Measurements from ENCODE around the gene FNDC7. TPM values are rescaled to one million over a fixed set of nuclear protein-coding genes. Genes with fewer than 3 reads are reported as not detected.

FNDC7 gene
- total and polyA plus RNA-seq, 10 of the 15 experiments (the other 5 are each of a cell fraction or from before 2014, with no cell fraction given) = not detected

DNA sequence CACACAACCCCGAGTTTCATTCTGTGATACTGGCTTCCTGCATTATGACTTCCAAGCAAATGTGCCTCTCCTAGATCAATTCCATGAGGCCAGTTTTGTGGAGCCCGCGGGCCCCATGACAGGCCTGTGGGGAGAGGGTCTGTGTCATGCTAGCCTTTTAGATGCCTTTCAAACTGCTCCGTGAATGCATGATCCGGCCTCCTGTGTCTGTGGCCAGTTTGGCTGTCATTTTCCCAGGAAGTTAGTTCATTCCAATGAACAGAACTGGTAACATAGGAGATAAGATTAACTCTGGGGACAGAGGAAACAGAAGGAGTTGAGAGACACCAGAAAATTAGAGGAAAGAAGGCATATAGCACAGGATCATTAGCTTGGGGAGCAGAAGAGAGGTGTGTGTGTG is 3.2 kb downstream of the FNDC7 start:
- BruUV-seq (replicated peaks) = no TSS peak
- ATAC-seq = no peak
- ChIA-PET CTCF (interaction anchor here (1.3 kb wide), 1 partner anchor 113 kb away, joined by 3 read pairs; no protein-coding TSS in a partner anchor), SMC1A (ENCODE audit: uncharacterized antibody, unreplicated experiment) (interaction anchor here (1.5 kb wide), 1 partner anchor 14 kb away, joined by 3 read pairs; no protein-coding TSS in a partner anchor), POLR2A (no interaction called here), RAD21 (ENCODE audit: unreplicated experiment) (no interaction called here)
- in situ Hi-C loops (cut with MboI) = no loop called here
- Histone ChIP-seq H3K4me1 (ENCODE audit: control insufficient read depth, insufficient read depth, low read length) (no peaks in the 10 kb centered on the region), H3K4me3 (no peak overlapping the region), H3K36me3 (ENCODE audit: control insufficient read depth in 2 of 2, insufficient read depth in 2 of 2, low read length in 1 of 2) (no peaks in the 10 kb centered on the region), H3K27me3 (replicated peaks in 1 of 2; ENCODE audit: control insufficient read depth in 2 of 2, insufficient read depth in 2 of 2, low read length in 1 of 2) (peaks cover 0 to 2% of the 10 kb centered on the region in 2 experiments; a peak in 2 of 4 replicates), H3K27ac (ENCODE audit: control insufficient read depth, insufficient read depth) (no peak overlapping the region), H3K9ac (ENCODE audit: control insufficient read depth, insufficient read depth, low read length) (no peak overlapping the region), H3K4me2 (ENCODE audit: control insufficient read depth, insufficient read depth) (no peak overlapping the region), H2AFZ (ENCODE audit: control insufficient read depth, low read depth, low read length) (no peak overlapping the region), H4K20me1 (ENCODE audit: control insufficient read depth, insufficient read depth) (no peaks in the 10 kb centered on the region), H3K79me2 (ENCODE audit: control insufficient read depth, insufficient read depth, low read length) (no peaks in the 10 kb centered on the region), H3K9me3 (replicated peaks; ENCODE audit: control insufficient read depth, insufficient read depth, low read length) (no peaks in the 10 kb centered on the region)
- DNase-seq (ENCODE audit: low read depth, low spot score) = no peak
- no peak for TF ChIP-seq BCL11A (IDR thresholded peaks at IDR 0.05; ENCODE audit: low read depth, low read length)
- TF ChIP-seq, protein P1, sequence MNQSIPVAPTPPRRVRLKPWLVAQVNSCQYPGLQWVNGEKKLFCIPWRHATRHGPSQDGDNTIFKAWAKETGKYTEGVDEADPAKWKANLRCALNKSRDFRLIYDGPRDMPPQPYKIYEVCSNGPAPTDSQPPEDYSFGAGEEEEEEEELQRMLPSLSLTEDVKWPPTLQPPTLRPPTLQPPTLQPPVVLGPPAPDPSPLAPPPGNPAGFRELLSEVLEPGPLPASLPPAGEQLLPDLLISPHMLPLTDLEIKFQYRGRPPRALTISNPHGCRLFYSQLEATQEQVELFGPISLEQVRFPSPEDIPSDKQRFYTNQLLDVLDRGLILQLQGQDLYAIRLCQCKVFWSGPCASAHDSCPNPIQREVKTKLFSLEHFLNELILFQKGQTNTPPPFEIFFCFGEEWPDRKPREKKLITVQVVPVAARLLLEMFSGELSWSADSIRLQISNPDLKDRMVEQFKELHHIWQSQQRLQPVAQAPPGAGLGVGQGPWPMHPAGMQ (IDR thresholded peaks at IDR 0.05; ENCODE audit: borderline replicate concordance) = no peak
- WGBS (ENCODE audit: insufficient coverage, insufficient replicate concordance, low lambda C conversion rate, missing lambda C conversion rate) = 46% methylated on average over 5 of the region's 5 CpGs
- no peak for FAIRE-seq
- intact Hi-C loops (cut with micrococcal nuclease; ENCODE audit: unreplicated experiment) = no loop called here

DNA sequence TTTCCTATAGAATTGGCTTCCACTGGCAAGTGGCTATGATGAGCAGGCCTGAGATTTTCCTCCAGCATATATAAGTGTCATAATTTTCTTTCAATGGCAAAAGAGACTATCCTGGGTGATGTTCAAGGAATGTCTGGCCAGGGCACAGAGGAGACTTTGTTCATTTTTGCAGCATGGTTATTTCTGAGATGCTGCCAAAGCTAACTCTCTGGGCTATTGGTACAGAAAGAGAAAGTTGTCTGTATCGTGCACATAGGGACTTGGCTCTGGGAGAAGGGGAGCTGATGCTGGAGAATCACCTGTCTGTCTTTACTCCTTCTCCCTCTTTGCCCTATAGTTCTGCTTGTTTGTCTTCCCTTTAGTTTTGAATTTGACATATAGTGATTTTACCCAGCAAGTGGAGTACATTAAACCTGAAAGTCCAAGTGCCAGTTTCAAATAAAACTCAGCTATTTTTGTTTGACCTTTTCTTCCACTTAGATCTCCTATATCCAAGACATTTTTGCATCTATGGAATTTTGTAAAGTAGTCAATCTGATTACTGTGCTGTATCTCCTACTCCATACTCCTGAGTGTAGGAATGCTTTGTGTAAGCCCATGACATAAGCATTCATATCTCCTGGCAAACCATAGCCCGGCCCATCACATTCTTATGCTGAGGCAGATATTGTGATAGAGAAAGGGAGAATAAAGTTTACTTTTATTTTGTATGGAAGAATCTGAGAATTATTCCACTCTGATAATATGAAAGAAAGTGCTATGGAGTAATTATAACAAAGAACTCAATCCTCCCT is 3.9 kb downstream of the FNDC7 start:
- ChIA-PET POLR2A (no interaction called here), CTCF (interaction anchor here (1.2 to 1.3 kb wide), 2 partner anchors 7 to 112 kb away, joined by 3 read pairs; no protein-coding TSS in a partner anchor)
- 55% methylated on average over 2 of the region's 2 CpGs for WGBS (ENCODE audit: insufficient coverage, insufficient replicate concordance, low lambda C conversion rate, missing lambda C conversion rate)
- TF ChIP-seq SMC3 (IDR thresholded peaks at IDR 0.05; ENCODE audit: borderline replicate concordance, low read length) (no peak), ZNF384 (IDR thresholded peaks at IDR 0.05; ENCODE audit: borderline replicate concordance, low read depth, low read length) (no peak), RCOR1 (conservative IDR thresholded peaks at IDR 0.05; ENCODE audit: low read depth, low read length) (no peak), CBX5 (IDR thresholded peaks at IDR 0.05; ENCODE audit: low read depth) (no peak), DPF2 (IDR thresholded peaks at IDR 0.05) (no peak), TCF3 (IDR thresholded peaks at IDR 0.05; ENCODE audit: borderline replicate concordance, insufficient read depth, low read depth, low read length) (no peak), MEF2A (IDR thresholded peaks at IDR 0.05; ENCODE audit: insufficient read depth, low read depth, low read length) (no peak)
- TF ChIP-seq, protein P2, sequence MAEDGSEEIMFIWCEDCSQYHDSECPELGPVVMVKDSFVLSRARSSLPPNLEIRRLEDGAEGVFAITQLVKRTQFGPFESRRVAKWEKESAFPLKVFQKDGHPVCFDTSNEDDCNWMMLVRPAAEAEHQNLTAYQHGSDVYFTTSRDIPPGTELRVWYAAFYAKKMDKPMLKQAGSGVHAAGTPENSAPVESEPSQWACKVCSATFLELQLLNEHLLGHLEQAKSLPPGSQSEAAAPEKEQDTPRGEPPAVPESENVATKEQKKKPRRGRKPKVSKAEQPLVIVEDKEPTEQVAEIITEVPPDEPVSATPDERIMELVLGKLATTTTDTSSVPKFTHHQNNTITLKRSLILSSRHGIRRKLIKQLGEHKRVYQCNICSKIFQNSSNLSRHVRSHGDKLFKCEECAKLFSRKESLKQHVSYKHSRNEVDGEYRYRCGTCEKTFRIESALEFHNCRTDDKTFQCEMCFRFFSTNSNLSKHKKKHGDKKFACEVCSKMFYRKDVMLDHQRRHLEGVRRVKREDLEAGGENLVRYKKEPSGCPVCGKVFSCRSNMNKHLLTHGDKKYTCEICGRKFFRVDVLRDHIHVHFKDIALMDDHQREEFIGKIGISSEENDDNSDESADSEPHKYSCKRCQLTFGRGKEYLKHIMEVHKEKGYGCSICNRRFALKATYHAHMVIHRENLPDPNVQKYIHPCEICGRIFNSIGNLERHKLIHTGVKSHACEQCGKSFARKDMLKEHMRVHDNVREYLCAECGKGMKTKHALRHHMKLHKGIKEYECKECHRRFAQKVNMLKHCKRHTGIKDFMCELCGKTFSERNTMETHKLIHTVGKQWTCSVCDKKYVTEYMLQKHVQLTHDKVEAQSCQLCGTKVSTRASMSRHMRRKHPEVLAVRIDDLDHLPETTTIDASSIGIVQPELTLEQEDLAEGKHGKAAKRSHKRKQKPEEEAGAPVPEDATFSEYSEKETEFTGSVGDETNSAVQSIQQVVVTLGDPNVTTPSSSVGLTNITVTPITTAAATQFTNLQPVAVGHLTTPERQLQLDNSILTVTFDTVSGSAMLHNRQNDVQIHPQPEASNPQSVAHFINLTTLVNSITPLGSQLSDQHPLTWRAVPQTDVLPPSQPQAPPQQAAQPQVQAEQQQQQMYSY (CRISPR knock-in tag; IDR thresholded peaks at IDR 0.05) = no peak

More for the DNA sequence above, 3.9 kb downstream of the FNDC7 start:
- Histone ChIP-seq H3K27me3 (replicated peaks in 1 of 2; ENCODE audit: control insufficient read depth in 2 of 2, insufficient read depth in 2 of 2, low read length in 1 of 2) (peaks cover 0 to 2% of the 10 kb centered on the region in 2 experiments; a peak in 2 of 4 replicates), H3K4me1 (ENCODE audit: control insufficient read depth, insufficient read depth, low read length) (no peaks in the 10 kb centered on the region), H3K4me3 (no peak overlapping the region), H3K79me2 (ENCODE audit: control insufficient read depth, insufficient read depth, low read length) (no peaks in the 10 kb centered on the region), H4K20me1 (ENCODE audit: control insufficient read depth, insufficient read depth) (no peaks in the 10 kb centered on the region), H2AFZ (ENCODE audit: control insufficient read depth, low read depth, low read length) (no peak overlapping the region), H3K36me3 (ENCODE audit: control insufficient read depth in 2 of 2, insufficient read depth in 2 of 2, low read length in 1 of 2) (no peaks in the 10 kb centered on the region), H3K27ac (ENCODE audit: control insufficient read depth, insufficient read depth) (no peak overlapping the region), H3K9ac (ENCODE audit: control insufficient read depth, insufficient read depth, low read length) (no peak overlapping the region), H3K9me3 (replicated peaks; ENCODE audit: control insufficient read depth, insufficient read depth, low read length) (no peaks in the 10 kb centered on the region), H3K4me2 (ENCODE audit: control insufficient read depth, insufficient read depth) (no peak overlapping the region)
- DNase-seq (ENCODE audit: low read depth, low spot score) = no peak
- ChIA-PET RAD21 (ENCODE audit: unreplicated experiment) (no interaction called here), SMC1A (ENCODE audit: uncharacterized antibody, unreplicated experiment) (no interaction called here)
- no TSS peak for BruUV-seq (replicated peaks)
- ATAC-seq = no peak
- intact Hi-C loops (cut with micrococcal nuclease; ENCODE audit: unreplicated experiment) = no loop called here
- in situ Hi-C loops (cut with MboI) = no loop called here
- no peak for FAIRE-seq
